Caco-2 (cell line): ENCODE measurements around the gene HPGDS. TPM values are rescaled to one million over a fixed set of nuclear protein-coding genes. Genes with fewer than 3 reads are reported as not detected.

Source experiments
- BruUV-seq: library from RNA; stranded (reverse); fragments of 400-500 nt; replicated peaks from 2 replicates; lab custom pipeline; 2021; lab: Mats Ljungman, UMichigan
- CTCF ChIA-PET: fragments of 300-600 bp; sonication (Branson Sonifier 250); formaldehyde crosslinking; loops from one replicate; lab custom pipeline; 2022; ENCODE audit warnings: antibody characterized with exemption; lab: Charles Lee
- POLR2A ChIA-PET: fragments of 300-600 bp; sonication (Branson Sonifier 250); formaldehyde crosslinking; loops from one replicate; lab custom pipeline; 2022; ENCODE audit warnings: antibody characterized with exemption; lab: Charles Lee
- DNase-seq, 2 experiments: peaks; one replicate each; pipeline versions ENCODE4 v3.0.0 to v3.0.0-alpha.2; 2020 to 2022
- H3K27me3 ChIP-seq: replicated peaks from 2 replicates; pipeline ENCODE4 v1.6.0; 2011; ENCODE audit warnings: low read length; ENCODE audit not compliant: control insufficient read depth, insufficient read depth
- H3K36me3 ChIP-seq: 2 replicates; pipeline ENCODE4 v1.5.1; 2011; ENCODE audit warnings: low read length; ENCODE audit not compliant: control insufficient read depth, insufficient read depth
- H3K4me1 ChIP-seq: fragments of 250-450 bp; sonication (Bioruptor Pico); 2 replicates; pipeline ENCODE4 v1.5.1; 2020; ENCODE audit warnings: mild to moderate bottlenecking
- H3K4me3 ChIP-seq: 2 replicates; pipeline ENCODE4 v1.5.1; 2011; ENCODE audit warnings: low read depth, mild to moderate bottlenecking, control low read depth, low read length
- H3K9me3 ChIP-seq: fragments of 250-450 bp; sonication (Bioruptor Pico); 2 replicates; pipeline ENCODE4 v1.5.1; 2020; ENCODE audit warnings: mild to moderate bottlenecking, moderate library complexity
- H3K27ac Mint-ChIP-seq: one replicate; pipeline ENCODE4 v1.8.0; 2022; ENCODE audit warnings: mixed read lengths; ENCODE audit not compliant: unreplicated experiment
- H3K27me3 Mint-ChIP-seq: one replicate; pipeline ENCODE4 v1.8.0; 2022; ENCODE audit warnings: mixed read lengths; ENCODE audit not compliant: insufficient read depth, unreplicated experiment
- H3K36me3 Mint-ChIP-seq: one replicate; pipeline ENCODE4 v1.8.0; 2022; ENCODE audit warnings: mild to moderate bottlenecking, mixed read lengths; ENCODE audit not compliant: insufficient read depth, unreplicated experiment
- H3K4me1 Mint-ChIP-seq: one replicate; pipeline ENCODE4 v1.8.0; 2022; ENCODE audit warnings: low read depth, mixed read lengths; ENCODE audit not compliant: unreplicated experiment
- H3K4me3 Mint-ChIP-seq: one replicate; pipeline ENCODE4 v1.8.0; 2022; ENCODE audit warnings: mild to moderate bottlenecking, moderate library complexity, mixed read lengths; ENCODE audit not compliant: unreplicated experiment
- H3K9me3 Mint-ChIP-seq: one replicate; pipeline ENCODE4 v1.8.0; 2022; ENCODE audit warnings: mixed read lengths; ENCODE audit not compliant: unreplicated experiment
- intact Hi-C: fragments of 100-400 bp; cut with micrococcal nuclease; formaldehyde crosslinking; loops from one replicate; pipeline ENCODE4 v1.10.0; 2022; ENCODE audit not compliant: unreplicated experiment
- total RNA-seq: library from RNA; stranded (reverse); gene quantifications from 2 replicates; pipeline ENCODE4 v1.2.3, GENCODE V29; 2022
- TF ChIP-seq, protein P1 (sequence below), 2 experiments: fragments of 200-600 bp in 1 of 2; IDR thresholded peaks; 1 replicate in 1 of 2; 2 replicates in 1 of 2; pipeline versions ENCODE4 v1.5.1 to v1.8.0; 2011 to 2022; ENCODE audit warnings: antibody characterized with exemption in 1 of 2, control low read depth in 1 of 2, inconsistent platforms in 1 of 2, low read depth in 1 of 2, low read length in 1 of 2, mild to moderate bottlenecking in 1 of 2, moderate library complexity in 1 of 2; ENCODE audit not compliant: insufficient read depth in 1 of 2, severe bottlenecking in 1 of 2, unreplicated experiment in 1 of 2

HPGDS gene
- total RNA-seq, 1 experiment from 2014 or later: not detected

DNA sequence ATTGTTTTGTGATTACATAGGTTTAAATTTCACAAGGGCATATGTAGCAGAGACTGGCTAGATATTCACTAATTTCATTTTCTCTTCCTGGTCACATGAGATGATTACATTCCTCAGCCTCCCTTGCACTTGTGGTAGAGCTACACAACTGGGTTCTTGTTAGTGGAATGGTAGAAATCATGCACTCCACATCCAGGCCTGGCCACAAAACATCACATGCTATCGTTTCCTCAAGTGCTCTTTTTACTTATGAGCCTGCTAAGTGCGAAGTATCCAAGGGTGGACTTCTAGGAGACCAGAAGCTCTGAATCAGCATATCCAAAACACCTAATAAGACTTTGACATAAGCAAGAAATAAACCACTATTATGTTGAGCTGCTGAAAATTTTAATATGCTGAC is 26.4 kb upstream of the HPGDS start:
- TF ChIP-seq, protein P1, sequence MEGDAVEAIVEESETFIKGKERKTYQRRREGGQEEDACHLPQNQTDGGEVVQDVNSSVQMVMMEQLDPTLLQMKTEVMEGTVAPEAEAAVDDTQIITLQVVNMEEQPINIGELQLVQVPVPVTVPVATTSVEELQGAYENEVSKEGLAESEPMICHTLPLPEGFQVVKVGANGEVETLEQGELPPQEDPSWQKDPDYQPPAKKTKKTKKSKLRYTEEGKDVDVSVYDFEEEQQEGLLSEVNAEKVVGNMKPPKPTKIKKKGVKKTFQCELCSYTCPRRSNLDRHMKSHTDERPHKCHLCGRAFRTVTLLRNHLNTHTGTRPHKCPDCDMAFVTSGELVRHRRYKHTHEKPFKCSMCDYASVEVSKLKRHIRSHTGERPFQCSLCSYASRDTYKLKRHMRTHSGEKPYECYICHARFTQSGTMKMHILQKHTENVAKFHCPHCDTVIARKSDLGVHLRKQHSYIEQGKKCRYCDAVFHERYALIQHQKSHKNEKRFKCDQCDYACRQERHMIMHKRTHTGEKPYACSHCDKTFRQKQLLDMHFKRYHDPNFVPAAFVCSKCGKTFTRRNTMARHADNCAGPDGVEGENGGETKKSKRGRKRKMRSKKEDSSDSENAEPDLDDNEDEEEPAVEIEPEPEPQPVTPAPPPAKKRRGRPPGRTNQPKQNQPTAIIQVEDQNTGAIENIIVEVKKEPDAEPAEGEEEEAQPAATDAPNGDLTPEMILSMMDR (IDR thresholded peaks at IDR 0.05; ENCODE audit: insufficient read depth in 1 of 2, low read depth in 1 of 2, low read length in 1 of 2, severe bottlenecking in 1 of 2, unreplicated experiment in 1 of 2): no peak
- H3K4me1 Mint-ChIP-seq: no peaks in the 10 kb centered on the region
- no peak overlapping the region for H3K4me3 Mint-ChIP-seq
- BruUV-seq: no TSS peak
- ChIA-PET POLR2A (no interaction called here), CTCF (no interaction called here)
- H3K27me3 Mint-ChIP-seq: no peaks in the 10 kb centered on the region
- no peaks in the 10 kb centered on the region for H3K36me3 ChIP-seq
- H3K4me1 ChIP-seq: no peaks in the 10 kb centered on the region
- no peaks in the 10 kb centered on the region for H3K27me3 ChIP-seq
- DNase-seq: no peak
- intact Hi-C loops: no loop called here
- no peak overlapping the region for H3K27ac Mint-ChIP-seq
- peaks cover 11% of the 10 kb centered on the region for H3K9me3 Mint-ChIP-seq
- no peaks in the 10 kb centered on the region for H3K36me3 Mint-ChIP-seq
- H3K9me3 ChIP-seq: no peaks in the 10 kb centered on the region
- no peak overlapping the region for H3K4me3 ChIP-seq

GRCh38 chr4:94368459-94368858 is 25.8 kb upstream of the HPGDS start:
- H3K36me3 Mint-ChIP-seq: no peaks in the 10 kb centered on the region
- no TSS peak for BruUV-seq
- H3K4me1 ChIP-seq: no peaks in the 10 kb centered on the region
- intact Hi-C loops: no loop called here
- TF ChIP-seq, protein P1 (IDR thresholded peaks at IDR 0.05; ENCODE audit: insufficient read depth in 1 of 2, low read depth in 1 of 2, low read length in 1 of 2, severe bottlenecking in 1 of 2, unreplicated experiment in 1 of 2): no peak
- peaks cover 11% of the 10 kb centered on the region for H3K9me3 Mint-ChIP-seq
- no peak overlapping the region for H3K27ac Mint-ChIP-seq
- H3K4me3 ChIP-seq: no peak overlapping the region
- no peak for DNase-seq
- no peaks in the 10 kb centered on the region for H3K36me3 ChIP-seq
- H3K27me3 Mint-ChIP-seq: no peaks in the 10 kb centered on the region
- ChIA-PET CTCF (no interaction called here), POLR2A (no interaction called here)
- no peak overlapping the region for H3K4me3 Mint-ChIP-seq
- no peaks in the 10 kb centered on the region for H3K4me1 Mint-ChIP-seq
- H3K9me3 ChIP-seq: no peaks in the 10 kb centered on the region
- no peaks in the 10 kb centered on the region for H3K27me3 ChIP-seq

DNA sequence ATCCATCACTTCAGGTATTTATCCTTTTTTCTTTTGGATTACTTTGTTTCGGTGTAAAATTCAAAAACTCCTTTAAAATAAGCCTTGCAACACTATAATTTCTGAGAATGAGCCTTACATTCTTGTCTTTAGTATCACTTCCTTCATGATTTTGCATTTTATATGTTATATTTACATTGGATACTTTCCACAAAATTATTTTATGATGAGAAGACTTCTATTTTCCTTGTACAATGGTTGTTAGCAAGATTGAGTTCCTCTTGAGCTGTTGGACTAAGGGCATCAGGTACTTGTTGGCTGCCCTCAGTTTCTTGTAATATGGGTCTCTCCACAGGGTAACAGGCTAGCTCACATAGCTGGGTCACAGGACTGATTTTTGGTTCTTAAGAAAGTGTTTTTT is 22.7 kb upstream of the HPGDS start:
- BruUV-seq: no TSS peak
- peaks cover 11% of the 10 kb centered on the region for H3K9me3 Mint-ChIP-seq
- no peaks in the 10 kb centered on the region for H3K27me3 ChIP-seq
- no peaks in the 10 kb centered on the region for H3K4me1 ChIP-seq
- no peak overlapping the region for H3K4me3 Mint-ChIP-seq
- no peaks in the 10 kb centered on the region for H3K27me3 Mint-ChIP-seq
- DNase-seq: no peak
- H3K27ac Mint-ChIP-seq: no peak overlapping the region
- no peak overlapping the region for H3K4me3 ChIP-seq
- H3K36me3 ChIP-seq: no peaks in the 10 kb centered on the region
- no peaks in the 10 kb centered on the region for H3K4me1 Mint-ChIP-seq
- TF ChIP-seq, protein P1 (IDR thresholded peaks at IDR 0.05; ENCODE audit: insufficient read depth in 1 of 2, low read depth in 1 of 2, low read length in 1 of 2, severe bottlenecking in 1 of 2, unreplicated experiment in 1 of 2): no peak
- intact Hi-C loops: no loop called here
- H3K9me3 ChIP-seq: no peaks in the 10 kb centered on the region
- ChIA-PET POLR2A (no interaction called here), CTCF (no interaction called here)
- no peaks in the 10 kb centered on the region for H3K36me3 Mint-ChIP-seq
